ENCODE results near the gene CYSLTR2.

Gene CYSLTR2

GRCh38 chr13:48653472-48653939, at the start of gene CYSLTR2:
Gene CYSLTR2, plus strand, starts transcription at chr13:48653929. Its CDS starts 52,889 bp downstream, at chr13:48706818.
- no peak for DNase-seq

- no peak for DNase-seq
These were observed 38.7 kb upstream of the CYSLTR2 start for GRCh38 chr13:48615049-48615448.

- no peak for DNase-seq
These were observed 34.8 kb upstream of the CYSLTR2 start for GRCh38 chr13:48618937-48619336.

GRCh38 chr13:48621056-48621455, 32.7 kb upstream of the CYSLTR2 start:
- no peak for DNase-seq

- DNase-seq, result no peak
These were observed 29.7 kb upstream of the CYSLTR2 start for GRCh38 chr13:48624016-48624415.

- DNase-seq, result no peak
These were observed 28.9 kb upstream of the CYSLTR2 start for GRCh38 chr13:48624858-48625257.

GRCh38 chr13:48625413-48626076, 28.2 kb upstream of the CYSLTR2 start:
- no peak for DNase-seq

GRCh38 chr13:48626077-48626449, 27.7 kb upstream of the CYSLTR2 start:
- DNase-seq, result no peak

- DNase-seq, result no peak
These were observed 26.8 kb upstream of the CYSLTR2 start for GRCh38 chr13:48626726-48627451.

GRCh38 chr13:48629277-48629676, 24.5 kb upstream of the CYSLTR2 start:
- no peak for DNase-seq

- no peak for DNase-seq
These were observed 23.4 kb upstream of the CYSLTR2 start for GRCh38 chr13:48630291-48630690.

GRCh38 chr13:48630773-48631172, 23.0 kb upstream of the CYSLTR2 start:
- no peak for DNase-seq

- peak; percentile 38 to 67 for DNase-seq
These were observed 22.3 kb upstream of the CYSLTR2 start for GRCh38 chr13:48631441-48631840.

GRCh38 chr13:48633700-48634099, 20.0 kb upstream of the CYSLTR2 start:
- DNase-seq, result no peak

- DNase-seq, result no peak
These were observed 19.1 kb upstream of the CYSLTR2 start for GRCh38 chr13:48634636-48635035.

- DNase-seq, result no peak
These were observed 18.3 kb upstream of the CYSLTR2 start for GRCh38 chr13:48635478-48635877.

GRCh38 chr13:48636550-48636949, 17.2 kb upstream of the CYSLTR2 start:
- DNase-seq, result no peak

GRCh38 chr13:48637601-48638000, 16.1 kb upstream of the CYSLTR2 start:
- DNase-seq, result peak in 1 of 2 experiments; percentile 26

GRCh38 chr13:48640767-48641166, 13.0 kb upstream of the CYSLTR2 start:
- DNase-seq, result no peak

- no peak for DNase-seq
These were observed 12.3 kb upstream of the CYSLTR2 start for GRCh38 chr13:48641404-48641803.

- no peak for DNase-seq
These were observed 11.7 kb upstream of the CYSLTR2 start for GRCh38 chr13:48642061-48642460.

GRCh38 chr13:48643159-48643558, 10.6 kb upstream of the CYSLTR2 start:
- no peak for DNase-seq

GRCh38 chr13:48644141-48644540, 9.6 kb upstream of the CYSLTR2 start:
- no peak for DNase-seq

GRCh38 chr13:48644951-48645350, 8.8 kb upstream of the CYSLTR2 start:
- DNase-seq, result no peak

- no peak for DNase-seq
These were observed 7.9 kb upstream of the CYSLTR2 start for GRCh38 chr13:48645845-48646244.

Measured in NCI-H526 (cell line).